ENCODE results near the gene DNER.
"Not testable (repeated sequence)": the region's sequence is repeated elsewhere in the genome, so short reads cannot be mapped to it uniquely, and the experiment has no call there.

The DNER gene

DNA sequence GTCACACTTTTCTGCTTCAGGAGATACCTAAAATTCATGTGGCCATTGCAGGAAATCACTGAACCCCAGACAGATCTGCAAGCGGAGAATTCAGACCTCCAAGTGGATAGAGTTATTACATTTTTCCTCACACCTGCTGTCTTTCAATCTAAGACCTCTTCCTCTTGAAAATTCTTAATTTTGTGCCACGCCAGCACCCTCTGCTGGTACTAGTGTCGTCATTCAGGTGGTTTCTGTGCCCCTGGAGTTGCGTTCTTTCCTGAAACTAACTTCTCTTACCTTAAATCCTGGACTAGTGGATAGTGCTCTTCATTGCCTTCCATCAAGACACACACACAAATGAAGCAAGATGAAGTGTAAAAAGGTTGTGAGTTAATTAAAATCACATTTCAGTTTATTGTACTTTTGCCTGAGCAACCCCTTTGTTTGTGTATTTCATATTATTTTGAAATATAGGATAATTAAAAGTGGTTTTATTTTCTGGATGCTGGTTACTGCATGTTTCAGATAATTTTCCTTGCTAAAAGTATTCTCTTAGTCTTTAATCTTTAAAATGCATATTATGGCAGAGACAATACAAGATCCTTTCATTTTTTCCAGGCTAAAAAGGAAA, 1.6 kb upstream of the DNER start:
- DNase-seq = no peak

- DNase-seq = peak; percentile 77
Observed at GRCh38 chr2:229714736-229715541, 584 bp upstream of the DNER start.

DNA sequence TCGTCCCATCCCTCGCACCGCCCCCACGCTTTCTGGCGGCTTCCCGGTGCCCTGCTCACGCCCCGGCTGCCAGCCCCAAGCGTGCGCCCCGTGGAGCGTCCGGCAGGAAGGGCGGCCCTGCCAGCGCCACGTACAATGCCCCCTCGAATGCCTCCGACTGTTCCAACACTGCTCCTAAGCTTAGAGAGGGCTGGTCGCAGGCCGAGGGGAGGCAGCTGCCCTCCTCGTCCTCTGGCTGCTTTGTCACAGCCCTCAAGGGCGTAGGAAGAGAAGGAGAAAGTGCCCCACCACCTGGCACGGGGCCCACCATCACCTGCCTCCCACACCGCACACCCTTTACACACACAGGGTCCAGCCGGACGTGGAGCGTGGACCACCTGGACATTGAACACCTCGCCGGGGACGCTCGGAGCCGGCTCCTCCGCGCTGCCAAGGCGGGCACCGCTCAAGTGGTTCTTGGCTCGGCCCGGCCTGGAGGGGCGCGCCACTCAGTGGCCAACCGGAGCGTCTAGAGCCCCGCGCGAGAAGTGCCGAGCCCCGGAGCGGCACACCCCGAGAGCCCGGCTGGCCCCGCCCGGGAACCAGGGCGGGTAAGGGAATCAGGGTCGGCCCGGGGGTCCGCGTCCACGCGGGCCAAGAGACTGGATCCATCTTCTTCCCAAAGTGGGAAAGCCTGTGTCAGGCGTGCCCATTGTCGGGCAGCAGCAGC, 830 bp downstream of the DNER start:
- no peak for DNase-seq

DNA sequence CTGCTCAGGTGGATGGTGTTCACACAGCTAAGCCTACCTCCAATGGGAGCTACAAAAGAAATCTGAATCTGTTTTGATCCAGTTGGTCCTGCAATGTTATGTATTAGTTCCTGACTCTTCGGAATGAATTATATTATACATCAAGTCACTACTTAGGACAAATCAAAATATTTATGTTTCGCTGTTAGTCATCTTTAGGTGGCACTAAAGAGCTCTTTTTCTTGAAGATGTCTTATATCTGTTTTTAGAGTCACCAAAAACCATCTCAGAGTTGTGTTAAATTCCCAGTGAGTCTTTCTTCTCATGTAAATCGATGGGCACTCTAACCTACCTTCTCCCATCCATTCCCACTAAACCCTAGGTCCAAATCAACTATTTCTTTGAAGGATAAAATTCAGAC, 2.2 kb downstream of the DNER start:
- DNase-seq = peak; percentile 32

GRCh38 chr2:229708335-229708734, 6.0 kb downstream of the DNER start:
- DNase-seq = no peak

DNA sequence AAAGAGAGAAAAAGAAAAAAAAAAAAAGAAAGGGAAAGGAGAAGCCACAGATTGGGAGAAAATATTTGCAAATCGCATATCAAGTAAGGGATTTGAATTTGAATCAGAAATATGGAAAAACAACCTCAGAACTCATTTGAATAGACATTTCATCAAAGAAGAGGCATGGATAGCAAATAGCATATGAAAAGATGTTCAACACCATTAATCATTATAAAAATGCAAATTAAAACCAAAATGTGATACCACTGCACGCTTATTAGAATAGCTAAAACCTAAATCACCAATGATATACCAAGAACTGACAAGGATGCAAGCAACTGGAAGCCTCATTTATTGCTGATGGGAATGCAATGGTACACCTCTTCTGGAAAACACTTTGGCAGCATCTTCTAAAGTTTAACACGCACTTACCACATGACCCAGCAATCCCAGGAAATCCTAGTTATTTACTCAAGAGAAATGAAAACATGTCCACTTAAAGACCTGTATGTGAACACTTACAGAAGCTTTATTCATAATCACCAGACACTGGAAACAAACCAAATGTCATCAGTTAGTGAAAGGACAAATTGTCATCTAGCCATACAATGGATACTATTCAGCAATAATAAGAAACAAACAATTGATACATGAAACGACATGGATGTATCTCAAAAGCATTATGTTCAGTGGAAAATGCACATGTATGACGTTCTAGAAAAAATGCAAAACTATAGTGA, 10.3 kb downstream of the DNER start:
- no peak for DNase-seq

- no peak for DNase-seq
Observed at GRCh38 chr2:229701716-229702115, 12.6 kb downstream of the DNER start.

DNA sequence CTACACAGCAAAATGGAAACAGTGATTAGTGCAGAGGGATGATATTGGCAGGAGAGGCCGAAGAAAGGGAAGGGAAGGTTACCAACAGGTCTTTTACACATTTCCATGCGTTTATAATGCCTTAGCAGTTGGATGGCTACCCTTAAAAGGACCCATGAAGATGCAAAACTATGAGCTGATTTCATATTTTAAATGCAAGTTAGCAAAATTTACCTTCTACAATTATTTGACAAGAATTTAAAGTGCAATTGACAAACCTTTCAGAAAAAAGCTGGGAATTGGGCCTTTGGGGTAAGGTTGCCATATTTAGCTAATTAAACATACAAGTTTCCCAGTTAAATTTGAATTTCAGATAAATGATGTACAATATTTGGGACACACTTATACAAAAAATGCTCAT, 13.3 kb downstream of the DNER start:
- no peak for DNase-seq

DNA sequence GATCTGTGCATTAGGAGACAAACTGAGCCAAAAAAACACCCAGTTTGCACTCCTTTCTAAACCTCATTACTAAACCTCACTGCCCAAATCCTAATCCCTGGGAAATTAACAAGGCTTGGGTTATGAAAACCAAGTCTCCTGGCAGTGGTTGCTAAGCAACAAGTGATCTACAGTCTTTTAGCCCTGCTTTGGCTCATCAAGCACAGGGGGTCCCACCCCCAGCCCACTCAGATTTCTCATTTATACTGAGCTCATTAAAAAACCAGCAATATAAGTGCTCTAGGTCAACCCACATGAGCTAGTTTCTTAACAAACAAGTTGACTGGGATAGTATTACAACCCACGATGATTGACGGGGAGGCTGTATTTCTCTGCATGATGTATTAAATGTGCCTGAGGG, 18.4 kb downstream of the DNER start:
- no peak for DNase-seq

DNA sequence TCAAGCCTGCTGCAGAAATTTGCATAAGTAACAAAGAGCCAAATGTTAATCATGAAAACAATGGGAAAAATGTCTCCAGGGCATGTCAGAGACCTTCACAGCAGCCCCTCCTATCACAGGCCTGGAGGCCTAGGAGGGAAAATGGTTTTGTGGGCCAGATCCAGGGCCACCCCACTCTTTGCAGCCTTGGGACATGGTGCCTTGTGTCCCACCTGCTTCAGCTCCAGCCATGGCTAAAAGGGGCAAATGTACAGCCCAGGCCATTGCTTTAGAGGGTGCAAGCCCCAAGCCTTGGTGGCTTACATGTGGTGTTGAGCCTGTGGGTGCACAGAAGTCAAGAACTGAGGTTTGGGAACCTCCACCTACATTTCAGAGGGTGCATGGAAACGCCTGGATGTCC, 20.5 kb downstream of the DNER start:
- not testable (repeated sequence) for DNase-seq

GRCh38 chr2:229691631-229692030, 22.7 kb downstream of the DNER start:
- DNase-seq = no peak

DNA sequence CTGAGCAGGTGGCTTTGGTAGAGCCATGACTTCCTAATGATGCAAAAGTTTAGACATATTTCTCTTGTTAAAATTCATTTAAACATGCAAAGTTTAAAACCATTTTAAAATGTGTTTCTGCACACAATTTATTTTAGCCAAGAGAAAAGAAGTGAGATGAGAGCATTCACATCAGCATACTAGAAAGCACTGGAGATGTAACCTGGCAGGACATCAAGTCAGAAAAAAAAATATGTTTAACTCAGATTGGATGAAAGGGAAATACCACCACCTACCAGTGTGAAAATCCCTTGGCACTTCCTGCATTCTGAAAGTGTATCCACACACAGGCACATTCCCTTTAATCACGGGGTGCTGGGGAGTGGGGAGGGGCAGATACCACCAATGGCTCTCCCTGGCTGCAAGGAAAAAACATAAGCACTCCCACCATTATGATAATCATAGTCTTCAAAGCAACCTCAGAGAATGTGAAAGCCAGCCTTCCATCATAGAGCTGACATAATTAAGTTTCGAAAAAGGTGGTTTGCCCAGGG, 25.0 kb downstream of the DNER start:
- DNase-seq = no peak

GRCh38 chr2:229688141-229688540, 26.2 kb downstream of the DNER start:
- DNase-seq = no peak

DNA sequence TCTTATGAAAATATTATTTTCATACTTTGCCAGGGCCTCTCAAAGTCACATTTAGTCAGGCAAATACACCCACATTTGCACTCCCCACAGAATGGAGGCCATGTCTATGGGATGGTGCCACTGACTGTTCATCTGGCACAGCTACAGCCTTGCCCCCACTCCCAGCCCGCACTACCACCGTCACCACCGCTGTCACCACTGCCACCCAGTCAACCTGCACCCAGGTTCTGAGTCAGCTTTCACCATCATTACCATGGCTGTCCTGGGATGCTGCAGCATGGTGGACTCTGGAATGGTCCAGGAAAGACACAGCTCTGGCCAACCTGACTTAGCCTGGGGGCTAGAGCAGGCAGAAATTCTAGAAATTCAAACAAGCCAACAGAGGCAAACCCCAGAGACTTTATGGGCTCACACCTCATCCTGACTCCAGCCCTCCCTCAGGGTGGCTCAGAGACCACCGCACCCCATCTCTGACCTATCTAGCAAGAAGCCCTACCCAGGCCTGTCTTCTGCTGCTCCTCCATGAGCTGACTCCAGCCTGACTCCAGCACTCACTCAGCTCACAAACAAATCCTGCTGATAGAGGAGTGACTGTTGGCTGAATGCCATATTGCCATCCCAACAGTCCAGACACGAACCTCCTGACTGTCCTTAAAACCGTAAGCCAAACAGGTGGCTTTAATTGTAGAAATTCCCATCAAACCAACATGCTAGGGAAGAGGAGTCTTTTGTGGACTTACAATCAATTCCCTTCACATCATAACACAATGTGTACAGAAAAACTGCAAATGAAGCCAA, 28.0 kb downstream of the DNER start:
- no peak for DNase-seq

DNA sequence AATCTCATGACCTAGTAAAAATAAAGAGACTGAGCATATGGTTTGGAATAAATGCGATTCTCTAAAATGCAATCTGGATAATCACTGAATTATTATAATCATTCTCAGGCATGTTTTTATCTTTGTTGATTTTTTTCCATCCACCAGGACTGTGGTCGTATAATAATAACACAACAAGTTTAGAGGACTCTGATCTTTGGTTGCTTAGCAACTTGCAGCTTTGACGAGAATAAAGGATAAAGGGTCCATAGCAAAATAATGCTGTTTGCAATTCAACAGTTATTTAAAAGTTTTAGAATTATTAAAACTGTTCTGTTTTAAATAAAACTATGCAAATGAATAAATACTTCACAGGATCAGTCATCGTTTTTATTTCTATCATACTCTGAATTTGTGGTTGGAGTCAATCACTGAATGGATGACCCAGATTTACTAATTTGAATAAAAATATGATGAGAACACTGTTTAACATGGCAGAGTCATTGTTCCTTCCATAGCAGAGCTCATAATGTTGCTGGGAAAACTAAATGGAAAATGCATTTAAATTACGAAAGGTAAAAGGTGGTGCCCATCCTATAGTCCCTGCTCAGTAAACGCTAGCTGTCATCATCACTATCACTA, 29.3 kb downstream of the DNER start:
- DNase-seq = no peak

- DNase-seq = no peak
Observed at GRCh38 chr2:229679393-229680125, 34.8 kb downstream of the DNER start.

- no peak for DNase-seq
Observed at GRCh38 chr2:229675569-229675968, 38.8 kb downstream of the DNER start.

DNA sequence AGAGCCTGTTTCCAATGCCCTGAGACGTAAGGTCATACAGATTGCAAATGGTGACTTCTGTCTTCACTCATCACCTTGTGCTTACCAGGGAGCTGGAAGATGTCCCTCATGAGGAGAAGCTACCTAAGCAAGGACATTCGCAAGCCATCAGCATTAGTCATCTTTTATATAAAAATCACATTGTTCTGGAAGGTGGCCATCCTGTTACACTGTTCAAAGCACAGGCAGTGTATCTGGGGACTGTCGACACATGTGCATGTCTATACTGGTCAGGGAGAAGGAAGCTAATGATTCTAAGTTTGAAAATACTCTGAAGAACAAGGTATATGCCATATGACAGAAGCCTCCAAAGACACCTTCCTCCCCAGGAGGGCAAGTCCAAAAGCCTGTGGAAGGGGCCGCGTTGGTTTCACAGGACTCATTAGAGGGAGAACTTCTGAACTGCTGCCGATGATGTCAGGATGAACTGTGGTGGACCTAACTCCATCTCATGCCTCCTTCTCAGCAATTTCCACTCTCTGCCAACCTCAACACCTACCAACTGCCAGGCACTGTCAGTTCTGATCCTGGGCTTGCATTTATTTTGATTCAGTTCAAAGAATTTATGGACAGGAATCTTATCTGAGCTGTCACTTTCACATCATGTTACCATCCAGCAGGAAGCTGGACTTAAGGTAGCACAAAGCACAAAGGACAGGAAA, 39.4 kb downstream of the DNER start:
- no peak for DNase-seq

DNA sequence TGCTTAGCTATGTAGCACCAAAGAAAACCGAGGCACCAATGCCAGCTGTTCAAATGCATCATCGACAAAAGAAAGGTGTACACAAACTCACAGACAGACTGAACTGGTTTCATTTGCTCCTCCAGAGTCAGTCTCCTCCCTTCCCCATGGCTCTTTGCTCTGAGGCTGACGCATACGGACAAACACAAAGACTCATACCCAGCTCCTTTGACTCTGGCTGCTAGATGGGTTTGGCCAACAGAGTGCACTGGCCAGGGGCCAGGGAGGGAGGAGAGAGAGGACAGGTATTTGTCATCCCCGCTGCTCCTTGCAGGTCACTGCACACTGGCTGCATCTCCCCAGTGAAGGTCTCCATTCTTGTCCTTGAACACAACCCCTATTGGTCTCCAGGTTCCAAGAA, 40.7 kb downstream of the DNER start:
- no peak for DNase-seq

DNA sequence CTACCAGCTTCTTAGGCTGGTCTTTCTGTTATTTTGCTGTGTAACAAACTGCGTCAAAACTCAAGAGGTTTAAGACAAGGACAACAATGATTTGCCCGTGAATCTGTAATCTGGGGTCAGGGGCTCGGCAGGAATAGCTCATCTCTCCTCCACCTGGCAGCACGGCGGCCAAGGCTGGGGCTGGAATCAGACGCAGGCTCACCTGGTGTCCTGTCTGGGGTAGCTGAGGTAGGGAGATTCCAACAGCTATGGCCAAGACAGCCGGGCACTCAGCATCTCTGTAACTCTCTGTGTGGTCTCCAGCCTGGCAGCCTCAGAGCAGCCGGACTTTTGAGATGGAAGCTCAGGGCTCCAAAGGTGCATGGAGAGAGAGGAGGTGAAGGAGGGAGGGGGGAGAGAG, 42.3 kb downstream of the DNER start:
- no peak for DNase-seq
